Endodermal cell (in vitro differentiated cells): Measurements from ENCODE around the gene ZP1. TPM values are rescaled to one million over a fixed set of nuclear protein-coding genes. Genes with fewer than 3 reads are reported as not detected.

Experiments used
- DNase-seq: peaks from one replicate; pipeline ENCODE4 v3.0.0-alpha.2; 2017
- H3K27ac ChIP-seq: 2 replicates; pipeline ENCODE4 v1.5.1; 2013; ENCODE audit warnings: mild to moderate bottlenecking, low read depth, low read length, moderate library complexity
- H3K27me3 ChIP-seq: 2 replicates; pipeline ENCODE4 v1.6.1; 2013; ENCODE audit warnings: mild to moderate bottlenecking, low read length, moderate library complexity; ENCODE audit not compliant: insufficient read depth, control insufficient read depth, poor library complexity, severe bottlenecking
- H3K36me3 ChIP-seq: 2 replicates; pipeline ENCODE4 v1.7.0; 2013; ENCODE audit warnings: mild to moderate bottlenecking, low read length, moderate library complexity; ENCODE audit not compliant: control insufficient read depth, insufficient read depth
- H3K4me1 ChIP-seq: one replicate; pipeline ENCODE4 v1.7.0; 2013; ENCODE audit warnings: low read length; ENCODE audit not compliant: control insufficient read depth, insufficient read depth
- H3K4me3 ChIP-seq: 2 replicates; pipeline ENCODE4 v1.5.1; 2013; ENCODE audit warnings: mild to moderate bottlenecking, low read length, moderate library complexity
- H3K9ac ChIP-seq: 2 replicates; pipeline ENCODE4 v1.6.1; 2013; ENCODE audit warnings: mild to moderate bottlenecking, low read length, moderate library complexity; ENCODE audit not compliant: poor library complexity, severe bottlenecking; ENCODE audit errors: extremely low read depth
- H3K9me3 ChIP-seq: 2 replicates; pipeline ENCODE4 v1.6.1; 2013; ENCODE audit warnings: mild to moderate bottlenecking, low read length, moderate library complexity; ENCODE audit not compliant: control insufficient read depth
- H3K27ac Mint-ChIP-seq: 2 replicates; pipeline ENCODE4 v1.8.0; 2020; ENCODE audit warnings: mixed read lengths
- H3K27me3 Mint-ChIP-seq: 2 replicates; pipeline ENCODE4 v1.8.0; 2021; ENCODE audit warnings: mild to moderate bottlenecking, mixed read lengths; ENCODE audit not compliant: insufficient read depth
- H3K36me3 Mint-ChIP-seq: 2 replicates; pipeline ENCODE4 v1.8.0; 2020; ENCODE audit warnings: low read depth, mixed read lengths
- H3K4me1 Mint-ChIP-seq: 2 replicates; pipeline ENCODE4 v1.8.0; 2020; ENCODE audit warnings: mixed read lengths
- H3K4me3 Mint-ChIP-seq: 2 replicates; pipeline ENCODE4 v1.8.0; 2020; ENCODE audit warnings: mild to moderate bottlenecking, moderate library complexity, mixed read lengths
- H3K9me3 Mint-ChIP-seq: 2 replicates; pipeline ENCODE4 v1.8.0; 2020; ENCODE audit warnings: mild to moderate bottlenecking, mixed read lengths
- CTCF ChIP-seq: fragments of 200-600 bp; sonication (generic); conservative IDR thresholded peaks from 2 replicates; pipeline ENCODE4 v1.5.0; 2021; ENCODE audit warnings: antibody characterized with exemption, mild to moderate bottlenecking
- WGBS, 2 experiments: methylation state at CpG; one replicate each; pipeline versions ENCODE4 v1.1.5 to v1.1.7; 2013; ENCODE audit warnings: missing lambda C conversion rate in 2 of 2, mixed read lengths in 1 of 2; ENCODE audit not compliant: insufficient coverage in 1 of 2, insufficient read length in 1 of 2; 5-methylcytosine and 5-hydroxymethylcytosine counted together
- total RNA-seq, 2 donors: library from RNA; stranded (reverse); fragmentation: NEBNext Ultra II Directional in 1 of 2; extraction: Animal tissue kit (Norgen Biotek cat#: 25700) in 1 of 2; gene quantifications; 2 replicates in 1 of 2; 3 replicates in 1 of 2; pipeline ENCODE4 v1.2.1, GENCODE V29; 2021

The ZP1 gene
- total RNA-seq, 2 donors from 2014 or later, result not detected

- Mint-ChIP-seq H3K27ac (no peak overlapping the region), H3K27me3 (peaks cover 1% of the 10 kb centered on the region), H3K36me3 (no peaks in the 10 kb centered on the region), H3K9me3 (peaks cover 2% of the 10 kb centered on the region), H3K4me1 (no peaks in the 10 kb centered on the region), H3K4me3 (no peak overlapping the region)
- no peak for TF ChIP-seq CTCF
- Histone ChIP-seq H3K27ac (no peak overlapping the region), H3K27me3 (no peaks in the 10 kb centered on the region), H3K4me3 (no peak overlapping the region), H3K9me3 (no peaks in the 10 kb centered on the region), H3K4me1 (no peaks in the 10 kb centered on the region), H3K9ac (no peak overlapping the region), H3K36me3 (no peaks in the 10 kb centered on the region)
- no peak for DNase-seq
- 86 to 97% methylated on average over 5 to 7 of the region's 7 CpGs for WGBS, 2 experiments
These were observed 2.4 kb upstream of the ZP1 start for GRCh38 chr11:60864856-60865513.

- no peaks in the 10 kb centered on the region for H3K9me3 ChIP-seq
- 88 to 90% methylated on average over 7 to 10 of the region's 10 CpGs for WGBS, 2 experiments
- H3K27me3 Mint-ChIP-seq, result peaks cover 1% of the 10 kb centered on the region
- H3K4me3 Mint-ChIP-seq, result no peak overlapping the region
- no peaks in the 10 kb centered on the region for H3K36me3 Mint-ChIP-seq
- H3K36me3 ChIP-seq, result no peaks in the 10 kb centered on the region
- no peak overlapping the region for H3K4me3 ChIP-seq
- no peak overlapping the region for H3K27ac Mint-ChIP-seq
- H3K9me3 Mint-ChIP-seq, result peaks cover 2% of the 10 kb centered on the region
- no peak for TF ChIP-seq CTCF
- H3K27ac ChIP-seq, result no peak overlapping the region
- peaks cover 2% of the 10 kb centered on the region for H3K4me1 Mint-ChIP-seq
- no peak for DNase-seq
- no peaks in the 10 kb centered on the region for H3K27me3 ChIP-seq
- H3K9ac ChIP-seq, result no peak overlapping the region
- no peaks in the 10 kb centered on the region for H3K4me1 ChIP-seq
These were observed 734 bp downstream of the ZP1 start for GRCh38 chr11:60867871-60868681.

GRCh38 chr11:60868682-60869450 lies 1.5 kb downstream of the ZP1 start:
- Mint-ChIP-seq H3K4me3 (no peak overlapping the region), H3K36me3 (no peaks in the 10 kb centered on the region), H3K4me1 (peaks cover 4% of the 10 kb centered on the region), H3K9me3 (peaks cover 2% of the 10 kb centered on the region), H3K27me3 (peaks cover 1% of the 10 kb centered on the region), H3K27ac (no peak overlapping the region)
- Histone ChIP-seq H3K27ac (no peak overlapping the region), H3K4me1 (no peaks in the 10 kb centered on the region), H3K4me3 (no peak overlapping the region), H3K9ac (no peak overlapping the region), H3K9me3 (no peaks in the 10 kb centered on the region), H3K36me3 (no peaks in the 10 kb centered on the region), H3K27me3 (no peaks in the 10 kb centered on the region)
- TF ChIP-seq CTCF, result no peak
- DNase-seq, result no peak
- WGBS, 2 experiments, result 92 to 93% methylated on average over 4 to 10 of the region's 10 CpGs
